BJ (cell line): ENCODE data around the gene KMT2B. TPM values are rescaled to one million over a fixed set of nuclear protein-coding genes. Genes with fewer than 3 reads are reported as not detected.

Source experiments
- CTCF ChIA-PET: fragments of 350-600 bp; formaldehyde crosslinking; extraction: SDS; loops from one replicate; lab custom pipeline; 2021; ENCODE audit warnings: antibody characterized with exemption, inconsistent platforms; lab: Yijun Ruan, JAX
- POLR2A ChIA-PET: fragments of 300-600 bp; sonication (Branson Sonifier 250); formaldehyde crosslinking; extraction: SDS; loops from one replicate; lab custom pipeline; 2021; ENCODE audit warnings: antibody characterized with exemption; lab: Charles Lee
- DNase-seq: peaks from one replicate; pipeline ENCODE4 v3.0.0-alpha.2; 2011; ENCODE audit warnings: low read depth
- H3K27me3 ChIP-seq: 2 replicates; pipeline ENCODE4 v1.6.0; 2011; ENCODE audit warnings: low read length; ENCODE audit not compliant: control insufficient read depth, insufficient read depth
- H3K36me3 ChIP-seq: 2 replicates; pipeline ENCODE4 v1.5.1; 2011; ENCODE audit warnings: low read length; ENCODE audit not compliant: control insufficient read depth, insufficient read depth
- H3K4me3 ChIP-seq: 2 replicates; pipeline ENCODE4 v1.5.1; 2011; ENCODE audit warnings: low read depth, mild to moderate bottlenecking, control low read depth, low read length
- CTCF ChIP-seq: IDR thresholded peaks from 2 replicates; pipeline ENCODE4 v1.5.1; 2011; ENCODE audit warnings: low read depth, mild to moderate bottlenecking, control low read depth, inconsistent platforms, low read length, moderate library complexity; ENCODE audit not compliant: insufficient read depth
- polyA plus RNA-seq: library from polyadenylated mRNA; depleted of rRNA; stranded (reverse); fragments of >200 nt; gene quantifications from 2 replicates; pipeline ENCODE4 v1.2.3, GENCODE V29; 2011

Gene KMT2B
- polyA plus RNA-seq, 1 experiment, result 13.3 TPM

GRCh38 chr19:35710784-35711723, 6.7 kb upstream of the KMT2B start:
- Histone ChIP-seq H3K36me3 (no peaks in the 10 kb centered on the region), H3K27me3 (no peaks in the 10 kb centered on the region; the same call in none of the 2 replicates), H3K4me3 (no peak overlapping the region)
- DNase-seq, result no peak
- CTCF ChIA-PET, result interaction anchor here (0.6 kb wide), 1 partner anchor 37 kb away, joined by 3 read pairs; no protein-coding TSS in a partner anchor
- no peak for TF ChIP-seq CTCF
- POLR2A ChIA-PET, result no interaction called here

GRCh38 chr19:35712567-35713505, 5.0 kb upstream of the KMT2B start:
- Histone ChIP-seq H3K27me3 (no peaks in the 10 kb centered on the region; the same call in none of the 2 replicates), H3K36me3 (no peaks in the 10 kb centered on the region), H3K4me3 (no peak overlapping the region)
- no peak for DNase-seq
- TF ChIP-seq CTCF, result no peak
- ChIA-PET CTCF (interaction anchor here (0.6 to 2.4 kb wide), 4 partner anchors 18 to 360 kb away, joined by 3 to 8 read pairs (median 3); no protein-coding TSS in a partner anchor), POLR2A (no interaction called here)

GRCh38 chr19:35713506-35713850, 4.3 kb upstream of the KMT2B start:
- POLR2A ChIA-PET, result no interaction called here
- no peak for TF ChIP-seq CTCF
- CTCF ChIA-PET, result interaction anchor here (0.6 to 2.4 kb wide), 4 partner anchors 17 to 361 kb away, joined by 3 to 8 read pairs (median 4); no protein-coding TSS in a partner anchor

GRCh38 chr19:35713904-35714495, 3.8 kb upstream of the KMT2B start:
- H3K27me3 ChIP-seq, result no peaks in the 10 kb centered on the region; the same call in 1 of the 2 replicates
- no peak overlapping the region for H3K4me3 ChIP-seq
- no peak for TF ChIP-seq CTCF
- no peak for DNase-seq
- POLR2A ChIA-PET, result no interaction called here
- no peaks in the 10 kb centered on the region for H3K36me3 ChIP-seq
- CTCF ChIA-PET, result interaction anchor here (0.6 to 2.4 kb wide), 3 partner anchors 18 to 233 kb away, joined by 3 to 8 read pairs (median 4); no protein-coding TSS in a partner anchor

More at GRCh38 chr19:35713506-35713850, 4.3 kb upstream of the KMT2B start:
- Histone ChIP-seq H3K36me3 (no peaks in the 10 kb centered on the region), H3K4me3 (no peak overlapping the region), H3K27me3 (no peaks in the 10 kb centered on the region; the same call in 1 of the 2 replicates)
- no peak for DNase-seq
